ENCODE results near the gene TOR4A.

The TOR4A gene

DNA sequence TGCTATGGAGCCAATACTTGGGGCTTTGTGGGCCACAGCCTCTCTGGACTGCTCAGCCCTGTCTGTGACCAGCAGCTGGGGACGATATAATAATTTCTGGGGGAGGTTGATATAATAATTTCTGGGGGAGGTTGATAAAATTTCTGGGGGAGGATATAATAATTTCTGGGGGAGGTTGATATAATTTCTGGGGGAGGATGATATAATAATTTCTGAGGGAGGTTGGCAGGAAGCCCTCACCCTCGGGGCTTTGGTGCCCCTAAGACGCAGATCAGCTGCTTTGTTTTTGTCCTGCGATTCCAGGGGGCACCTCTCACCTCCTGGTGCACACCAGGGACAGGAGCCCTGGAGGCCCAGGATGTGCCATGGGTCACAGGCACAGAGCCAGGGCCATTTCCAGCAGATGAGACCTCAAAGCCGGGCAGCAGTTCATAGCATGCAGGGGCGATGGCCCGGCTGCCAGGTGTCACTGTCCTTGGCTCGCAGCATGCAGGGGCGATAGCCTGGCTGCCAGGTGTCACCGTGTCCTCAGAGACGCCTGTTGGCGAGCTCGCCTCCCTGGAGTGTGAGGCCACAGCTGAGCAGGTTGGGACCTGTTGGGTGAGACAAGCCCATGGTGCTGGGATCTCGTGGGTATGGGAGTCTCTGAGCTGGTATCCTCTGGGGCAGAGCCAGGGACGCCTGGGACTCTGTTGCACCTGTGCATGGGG is 3.8 kb upstream of the TOR4A start:
- DNase-seq = no peak

DNA sequence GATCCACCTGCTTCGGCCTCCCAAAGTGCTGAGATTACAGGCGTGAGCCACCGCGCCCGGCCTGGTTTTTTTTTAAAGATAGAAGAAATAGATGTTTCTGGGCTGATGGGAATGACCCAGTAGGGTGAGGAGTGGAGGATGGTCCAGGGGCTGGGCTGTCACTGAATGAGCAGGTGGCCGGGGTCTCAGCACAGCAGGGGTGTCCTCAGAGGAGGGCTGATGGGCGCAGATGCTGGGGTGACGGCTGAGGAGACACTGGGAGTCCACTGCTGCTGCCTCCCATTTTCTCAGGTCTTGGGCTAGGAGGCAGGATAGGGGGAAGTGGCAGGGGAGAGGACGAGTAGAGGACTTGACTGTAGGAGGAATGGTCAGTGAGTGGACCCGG is 2.3 kb upstream of the TOR4A start:
- no peak for DNase-seq

DNA sequence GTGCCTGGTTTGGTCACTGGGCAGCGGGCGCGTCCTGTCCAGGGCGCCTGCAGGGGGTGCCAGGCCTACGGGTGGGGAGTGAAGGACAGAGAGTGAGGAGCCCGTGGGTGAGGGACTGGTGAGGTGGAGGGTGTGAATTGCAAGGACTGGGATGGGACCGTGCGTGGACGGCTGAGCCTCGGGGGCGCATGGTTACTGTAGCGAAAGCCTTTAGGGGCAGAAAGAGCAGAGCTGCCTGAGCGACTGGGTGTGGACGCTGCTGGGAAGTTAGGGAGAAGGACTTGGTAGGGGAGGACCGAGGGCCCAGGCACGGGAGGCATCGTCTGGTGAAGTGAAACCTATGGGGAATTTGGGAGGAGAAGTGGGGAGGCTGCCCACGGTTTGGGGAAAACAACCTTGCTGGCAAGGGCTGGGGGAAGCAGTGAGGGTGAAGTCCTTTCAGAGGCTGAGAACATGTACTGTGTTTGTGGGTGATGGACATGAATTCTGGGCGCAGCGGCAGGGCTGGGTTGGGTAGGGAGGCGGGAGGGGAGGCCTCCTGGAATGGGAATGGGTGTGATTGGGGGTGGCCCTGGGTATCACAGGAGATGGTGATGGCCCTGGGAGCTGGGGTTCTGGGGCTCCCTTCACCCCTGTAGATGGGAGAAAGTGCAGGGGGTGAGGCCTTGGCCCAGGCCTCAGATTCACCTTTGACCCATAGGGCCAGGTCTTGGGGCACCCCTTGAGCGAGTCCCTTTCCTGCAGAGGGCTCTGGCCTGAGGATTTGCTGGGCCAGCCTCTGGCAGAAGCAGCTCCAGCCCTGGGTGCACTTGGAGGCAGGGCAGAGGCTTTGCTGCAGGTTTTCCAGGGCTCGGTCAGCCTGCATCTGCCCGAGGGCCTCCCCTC is 1.7 kb upstream of the TOR4A start:
- DNase-seq = no peak

DNA sequence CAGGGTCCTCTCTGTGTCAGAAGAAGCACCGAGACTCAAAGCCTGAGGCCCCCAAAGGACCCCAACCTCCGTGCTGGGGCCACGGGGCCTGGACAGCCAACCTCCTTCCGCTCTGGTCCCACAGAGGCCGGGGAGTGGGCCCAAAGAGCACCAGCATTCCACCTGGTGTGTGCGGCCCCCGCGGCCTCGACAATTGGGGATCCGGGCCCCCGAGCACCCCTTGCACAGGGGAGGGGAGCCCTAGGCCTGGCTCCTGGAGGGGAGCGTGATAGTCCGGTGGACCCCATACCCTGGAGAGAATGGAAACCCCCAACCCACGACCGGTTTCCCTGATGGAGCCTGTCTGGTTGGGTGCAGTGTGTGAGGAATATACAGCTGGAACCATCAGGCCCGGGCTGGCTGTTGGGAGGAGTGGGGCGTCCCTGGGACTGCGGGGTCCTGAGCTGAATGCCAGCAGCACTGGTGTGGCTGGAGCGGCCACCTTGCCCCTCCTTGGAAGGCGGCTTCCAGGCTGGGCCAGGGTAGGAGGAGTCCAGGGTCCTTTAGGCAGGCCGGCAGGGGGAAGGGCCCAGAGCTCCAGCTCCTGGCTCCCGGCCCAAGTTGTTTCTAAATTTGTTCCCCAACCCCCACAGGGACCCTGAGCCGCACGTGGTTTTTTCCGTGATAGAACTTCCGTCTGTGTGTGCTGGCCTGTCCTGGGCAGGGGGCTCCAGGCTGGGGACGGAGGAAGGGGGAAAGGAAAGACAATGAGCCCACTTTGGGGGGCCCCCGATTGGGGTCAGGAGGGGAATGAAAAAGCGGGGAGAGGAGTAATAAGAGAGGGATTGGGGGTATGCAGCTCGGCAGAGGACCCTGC is 825 bp upstream of the TOR4A start:
- no peak for DNase-seq

DNA sequence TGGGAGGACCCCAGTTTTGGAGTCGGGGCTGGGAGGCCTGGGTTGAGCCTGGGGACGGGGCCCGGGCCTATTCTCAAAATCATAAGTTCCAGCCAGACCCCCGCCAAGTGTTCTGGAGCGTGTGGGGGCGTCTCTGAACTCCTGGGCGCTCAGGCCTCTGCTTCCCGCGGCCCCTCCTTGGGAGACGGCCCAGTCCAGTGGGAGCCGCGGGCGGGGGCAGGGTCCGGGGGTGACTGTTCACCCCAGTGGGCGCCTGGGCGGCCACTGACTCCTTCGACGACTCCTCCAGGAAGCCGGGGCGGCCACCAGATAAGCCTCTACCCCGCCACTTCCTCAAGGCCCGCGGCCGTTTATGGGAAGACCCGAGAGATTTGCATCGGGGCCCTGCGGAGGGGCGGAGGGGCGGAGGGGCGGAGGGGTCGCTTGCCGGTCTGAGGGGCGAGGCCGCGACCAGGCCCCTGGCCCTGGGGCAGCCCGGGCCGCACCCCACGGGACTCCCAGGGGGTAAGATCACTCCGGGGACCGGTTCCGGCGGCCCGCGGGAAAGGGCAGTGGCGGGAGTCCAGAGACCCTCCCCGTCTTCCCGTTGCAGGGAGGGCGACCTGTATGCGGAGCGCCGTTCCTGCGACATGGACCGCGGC is 655 bp downstream of the TOR4A start:
- DNase-seq = peak; percentile 24

DNA sequence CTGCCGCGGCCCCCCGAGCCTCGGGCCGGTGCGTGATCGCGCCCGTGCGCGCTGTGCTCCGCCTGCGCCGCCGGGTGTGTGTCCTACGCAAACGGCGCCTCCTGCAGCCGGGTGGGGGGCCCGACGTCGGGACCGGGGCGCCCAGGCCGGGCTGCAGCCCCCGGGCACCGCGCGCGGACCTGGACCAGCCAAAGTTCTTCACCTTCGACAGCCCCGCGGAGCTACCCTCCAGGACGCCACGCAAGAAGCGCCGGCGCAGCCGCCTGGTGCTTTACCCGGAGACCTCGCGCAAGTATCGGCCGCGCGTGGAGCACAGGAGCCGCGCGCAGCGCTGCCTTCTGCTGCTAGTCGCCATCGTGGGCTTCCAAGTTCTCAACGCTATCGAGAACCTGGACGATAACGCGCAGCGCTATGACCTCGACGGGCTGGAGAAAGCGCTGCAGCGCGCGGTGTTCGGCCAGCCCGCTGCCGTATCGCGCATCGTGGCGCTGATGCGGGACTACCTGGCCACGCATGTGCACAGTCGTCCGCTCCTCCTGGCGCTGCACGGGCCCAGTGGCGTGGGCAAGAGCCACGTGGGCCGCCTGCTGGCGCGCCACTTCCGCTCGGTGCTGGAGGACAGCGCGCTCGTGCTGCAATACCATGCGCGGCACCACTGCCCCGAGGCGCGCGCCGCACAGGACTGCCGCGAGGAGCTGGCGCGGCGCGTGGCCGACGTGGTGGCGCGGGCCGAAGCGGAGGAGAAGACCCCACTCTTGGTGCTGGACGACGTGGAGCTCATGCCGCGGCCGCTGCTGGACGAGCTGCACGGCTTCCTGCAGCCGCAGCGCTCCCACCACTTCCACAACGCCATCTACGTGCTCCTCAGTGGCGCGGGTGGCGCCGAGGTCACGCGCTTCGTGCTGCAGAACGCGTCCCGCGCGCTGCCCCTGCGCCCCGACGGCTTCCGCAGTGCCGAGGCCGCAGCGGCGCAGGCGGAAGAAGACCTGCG is 1.5 kb downstream of the TOR4A start:
- DNase-seq = no peak

- no peak for DNase-seq
Observed at GRCh38 chr9:137279741-137280473, 2.4 kb downstream of the TOR4A start.

GRCh38 chr9:137280474-137281344 is 3.2 kb downstream of the TOR4A start:
- DNase-seq = no peak

DNA sequence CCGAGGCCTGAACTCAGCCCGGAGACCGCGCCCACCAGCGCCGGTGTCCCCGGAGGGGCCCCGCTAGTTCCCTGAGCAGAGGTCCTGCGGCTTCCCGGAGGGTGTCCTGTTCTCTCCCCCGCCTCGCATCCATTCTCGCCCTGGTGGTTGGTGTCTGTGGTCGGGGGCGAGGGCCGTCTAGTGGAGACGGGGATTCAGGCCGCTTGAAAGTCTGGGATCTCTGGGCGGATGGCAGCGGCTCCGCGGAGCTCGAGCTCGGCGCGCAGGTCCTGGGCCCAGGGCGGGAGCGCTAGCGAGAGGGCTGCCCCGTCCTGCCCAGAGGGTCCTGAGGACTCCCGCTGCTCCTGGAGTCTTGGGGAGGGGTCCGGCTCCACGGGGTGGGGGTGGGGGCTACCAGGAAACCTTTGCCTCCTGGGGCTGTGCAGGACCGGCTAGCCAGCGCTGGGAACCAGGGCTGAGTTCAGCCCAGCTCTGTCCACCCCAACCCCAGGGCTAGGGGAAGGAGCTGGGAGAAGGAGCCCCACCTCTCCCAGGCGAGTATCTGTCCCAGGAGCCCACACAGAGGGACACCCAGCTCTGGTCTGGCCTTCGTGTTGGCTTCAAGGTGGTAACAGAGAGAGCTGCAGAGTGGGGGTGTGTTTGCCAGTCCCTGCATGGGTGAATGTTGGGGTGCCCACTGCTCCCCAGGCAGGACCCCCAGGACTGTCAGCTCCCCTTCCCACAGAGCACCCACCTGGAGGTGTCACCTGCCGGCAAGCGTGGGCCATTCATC is 4.0 kb downstream of the TOR4A start:
- DNase-seq = no peak

- DNase-seq = no peak
Observed at GRCh38 chr9:137286975-137287383, 9.5 kb downstream of the TOR4A start.

GRCh38 chr9:137293094-137293481 is 15.6 kb downstream of the TOR4A start:
- no peak for DNase-seq

GRCh38 chr9:137293482-137294090 is 16.1 kb downstream of the TOR4A start:
- DNase-seq = no peak

- DNase-seq = no peak
Observed at GRCh38 chr9:137294091-137294680, 16.7 kb downstream of the TOR4A start.

DNA sequence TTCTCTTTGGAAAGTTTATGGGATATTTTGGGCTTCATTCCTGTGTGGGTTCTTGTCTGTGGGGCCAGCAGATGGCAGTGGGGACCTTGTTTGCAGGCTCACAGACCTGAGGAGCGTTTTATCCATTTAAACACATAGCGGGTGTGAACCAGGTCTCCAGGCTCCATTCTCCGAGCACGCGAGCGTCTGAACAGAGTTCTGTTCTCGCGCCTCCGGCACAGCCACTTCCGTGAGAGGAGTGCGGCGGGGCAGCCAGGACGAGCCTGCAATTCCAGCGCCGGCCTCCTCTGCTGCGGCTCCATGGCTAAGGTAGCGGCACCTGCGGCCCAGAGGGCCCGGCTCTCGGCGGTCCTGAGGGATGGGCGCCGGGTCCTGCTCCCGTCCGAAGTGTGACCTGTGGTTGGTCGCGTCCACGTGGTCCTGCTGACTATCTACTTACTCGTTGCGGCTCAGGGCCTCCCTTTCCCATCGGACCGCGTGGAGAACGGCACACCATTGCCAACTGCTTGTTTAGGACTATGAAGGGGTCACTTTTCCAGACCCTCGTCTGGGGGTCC is 17.2 kb downstream of the TOR4A start:
- no peak for DNase-seq

DNA sequence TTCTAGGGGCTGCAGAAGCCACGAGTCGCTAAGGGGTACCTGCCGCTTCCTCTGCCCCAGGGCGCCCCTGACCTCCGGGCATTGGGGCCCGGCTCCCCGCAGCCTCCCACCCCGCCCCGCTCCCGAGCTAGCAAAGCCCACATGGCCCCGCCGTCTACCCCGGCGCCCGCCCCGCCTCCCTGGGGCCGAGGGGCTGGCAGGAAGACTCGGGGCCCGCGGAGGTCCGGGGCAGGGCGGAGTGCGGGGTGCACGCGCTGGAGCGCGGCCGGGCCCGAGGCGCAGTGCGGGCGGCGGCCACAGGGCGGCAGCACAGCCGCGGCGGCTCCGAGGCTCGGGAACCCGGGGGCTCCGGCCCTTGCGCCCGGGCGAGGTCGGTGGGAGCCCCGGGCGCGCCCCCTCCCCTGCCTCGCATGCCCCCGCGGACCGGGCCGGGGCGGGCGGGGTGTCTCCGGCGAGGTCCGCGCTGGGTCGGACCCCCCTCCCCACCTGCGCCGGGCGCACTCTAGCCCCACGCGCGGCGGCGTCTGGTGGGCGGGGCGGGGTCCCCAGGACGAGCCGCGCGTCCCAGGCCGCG is 17.8 kb downstream of the TOR4A start:
- peak; percentile 17 for DNase-seq

DNA sequence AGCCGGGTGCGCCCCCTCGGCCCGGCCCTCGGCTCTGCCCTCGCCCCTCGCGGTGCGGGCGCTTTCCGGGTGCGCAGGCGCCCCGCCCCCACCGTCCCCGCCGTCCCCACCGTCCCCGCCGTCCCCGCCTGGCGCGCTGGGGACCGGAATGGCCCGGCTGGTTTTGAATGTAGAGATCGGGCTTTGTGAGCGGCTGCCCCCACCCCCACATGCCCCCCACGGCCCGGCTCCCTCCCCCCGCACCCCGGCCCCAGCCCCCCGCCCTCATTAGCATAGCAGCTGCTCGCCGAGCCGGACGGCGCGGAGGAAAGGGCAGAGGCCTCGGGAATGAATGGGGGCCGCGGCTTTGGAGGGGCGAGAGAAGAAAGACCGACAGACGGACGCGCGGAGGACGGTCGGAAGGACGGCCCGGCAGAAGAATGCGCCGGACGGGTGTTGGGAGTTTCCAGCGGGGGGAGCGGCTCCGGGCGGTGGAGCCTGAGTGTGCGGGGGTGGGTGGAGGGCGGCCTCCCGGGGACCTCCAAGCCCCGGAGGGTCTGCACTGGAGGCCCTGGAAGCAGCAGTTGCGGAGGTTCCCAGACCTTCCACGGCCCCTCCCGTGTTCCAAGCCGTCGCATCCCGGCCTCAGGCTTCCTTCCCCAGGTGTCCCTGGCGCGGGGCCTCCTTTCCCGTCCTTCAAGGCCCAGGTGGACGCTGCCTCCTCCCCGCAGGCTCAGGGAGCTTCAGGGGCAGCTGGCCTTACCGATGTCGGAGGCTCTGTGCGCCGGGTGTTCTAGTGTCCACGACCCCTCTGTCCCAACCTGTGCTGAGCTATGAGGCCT is 18.5 kb downstream of the TOR4A start:
- DNase-seq = no peak

Measured in stimulated activated naive CD4-positive, alpha-beta T cell treated with Interleukin-2 at 50 U/mL for 16 hours (primary cell).